ENCODE data around the gene SUPT20H. TPM values are rescaled to one million over a fixed set of nuclear protein-coding genes. Genes with fewer than 3 reads are reported as not detected.

Gene SUPT20H
- total RNA-seq: 63.4 and 72.6 TPM in 2 replicates

DNA sequence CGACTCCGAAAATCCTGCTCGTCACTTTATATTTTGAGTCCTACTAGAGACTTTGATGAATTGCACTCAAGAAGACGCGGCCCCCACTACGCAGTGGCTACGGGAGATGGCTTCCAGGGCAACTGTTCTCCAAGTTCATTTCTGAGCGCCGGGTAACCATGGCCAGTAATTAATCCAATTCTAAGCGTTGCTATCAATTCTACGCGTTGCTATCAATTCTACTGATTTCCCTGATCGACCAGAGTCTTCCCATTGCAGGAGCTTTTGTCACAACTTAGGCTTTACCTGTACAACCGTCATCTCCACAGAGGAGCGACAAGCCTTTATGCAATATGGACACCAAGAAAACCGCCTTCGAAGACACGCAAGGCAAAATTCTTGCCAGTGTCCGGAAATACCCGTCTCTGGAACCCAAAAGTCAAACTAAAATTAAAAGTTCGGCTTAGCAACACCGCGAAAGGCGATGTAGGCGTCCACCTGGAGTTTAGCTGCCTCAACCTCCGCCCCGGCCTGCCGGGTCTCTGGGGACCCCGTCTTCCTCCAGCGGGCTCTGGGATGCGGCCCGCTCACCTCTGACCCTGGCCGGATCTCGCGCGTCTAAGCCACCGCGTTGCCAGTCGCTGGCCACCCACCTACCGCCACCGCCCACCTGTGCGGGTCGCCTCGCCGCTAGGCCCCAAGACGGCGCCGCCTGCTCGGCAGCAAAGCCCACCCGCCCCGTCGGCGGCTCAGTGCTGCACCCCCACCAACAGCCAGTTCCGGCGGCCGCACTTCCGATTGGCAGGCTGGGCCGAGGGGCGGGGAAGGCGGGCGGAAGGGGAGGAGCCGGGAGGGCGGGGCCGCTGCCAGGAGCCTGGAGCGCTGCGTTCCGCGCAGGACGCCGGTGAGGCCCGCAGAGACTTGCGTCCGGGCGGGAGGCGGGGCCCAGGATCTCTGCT is at the start of gene SUPT20H:
TSS of gene SUPT20H (minus strand) at position 779 of the 938 bp plus-strand sequence. CDS start 8,198 bp downstream, outside the sequence.

DNA sequence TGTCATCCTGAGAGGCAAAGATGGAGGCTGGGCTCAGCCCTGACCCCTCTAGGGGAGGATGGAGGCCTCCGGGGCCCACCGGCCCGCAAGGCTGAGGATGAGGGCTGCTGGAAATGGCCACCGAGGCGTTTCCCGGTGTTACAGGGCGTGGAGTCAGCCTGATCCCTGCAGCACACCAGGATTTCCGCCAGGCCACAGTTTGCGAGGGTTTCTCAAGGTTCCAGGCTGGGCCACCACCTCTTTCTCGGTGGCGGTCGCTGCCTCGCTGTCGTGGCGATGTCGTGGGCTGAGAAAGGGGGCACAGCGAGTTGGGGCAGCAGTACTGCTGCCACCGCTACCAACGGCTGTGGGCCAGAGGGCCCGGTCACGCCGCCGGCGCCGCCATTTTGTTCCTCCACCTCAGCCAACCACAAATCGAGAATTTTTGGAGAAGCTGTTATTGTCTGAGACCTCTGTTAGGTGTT is 45.8 kb upstream of the SUPT20H start, which contains the start of gene CSNK1A1L:
TSS of gene CSNK1A1L (minus strand) at position 414 of the 464 bp plus-strand sequence. CDS start at position 6, 408 bp downstream.

DNA sequence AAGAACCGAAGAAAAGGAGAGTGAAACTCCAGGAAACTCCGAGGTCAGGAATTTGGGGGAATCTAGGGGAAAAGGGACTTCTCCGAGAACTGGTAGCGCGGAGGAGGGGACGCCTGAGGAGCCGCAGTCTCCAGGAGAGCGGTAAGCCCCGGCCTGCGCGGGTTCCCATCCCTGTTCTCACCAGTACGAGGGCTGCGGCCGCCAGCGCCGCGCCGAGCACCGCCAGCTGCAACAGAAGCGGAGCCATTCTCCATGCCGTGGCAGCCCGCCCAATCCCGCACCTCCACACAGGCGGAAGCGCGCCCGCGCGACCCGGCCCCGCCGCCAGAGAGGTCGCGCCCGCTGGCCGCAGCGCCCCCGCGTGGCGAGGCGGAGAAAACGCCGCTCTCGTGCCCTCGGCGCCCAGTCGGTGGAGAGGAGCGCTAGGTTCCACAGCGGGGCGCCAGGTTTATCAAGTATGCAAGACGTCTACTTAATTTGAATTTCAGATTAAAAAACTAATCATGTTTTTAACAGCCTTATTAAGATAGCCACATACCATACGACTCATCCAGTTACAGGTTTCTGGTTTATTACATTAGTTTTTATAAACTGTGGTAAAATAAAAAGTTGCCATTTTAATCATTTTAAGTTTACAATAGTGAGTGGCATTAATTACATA is 60.3 kb downstream of the SUPT20H start, which contains the start of gene ALG5:
TSS of gene ALG5 (minus strand) at position 287 of the 661 bp plus-strand sequence. CDS start at position 247, 40 bp downstream.

Other genes with a start within 250 kb of the SUPT20H start
- gene RFXAP, start 240.5 kb downstream of the SUPT20H start, total RNA-seq: 0.54 and 0.79 TPM in 2 replicates
- gene SMAD9, start 139.4 kb downstream of the SUPT20H start, total RNA-seq: 0.11 and 0.39 TPM in 2 replicates
- gene ALG5, start 60.3 kb downstream of the SUPT20H start, total RNA-seq: 29.4 and 29.8 TPM in 2 replicates
- gene EXOSC8, start 58.9 kb downstream of the SUPT20H start, total RNA-seq: 17.5 and 18.8 TPM in 2 replicates
- gene CSNK1A1L, start 46.0 kb upstream of the SUPT20H start, total RNA-seq: not detected in 2 replicates